A549 (cell line): ENCODE measurements around the gene CHRNB2. TPM values are rescaled to one million over a fixed set of nuclear protein-coding genes. Genes with fewer than 3 reads are reported as not detected.

ENCODE experiments used
- ATAC-seq, 2 experiments: fragments of 200-7000 bp in 1 of 2; fragments of >200 bp in 1 of 2; cut with Nextera tagmentation in 1 of 2; cut with Tn5 transposase in 1 of 2; 3 replicates each; pipeline versions ENCODE4 v1.8.0 to v1.9.1; 2018 to 2020; ENCODE audit warnings: mild to moderate bottlenecking in 1 of 2, moderate library complexity in 1 of 2
- CTCF ChIA-PET: fragments of 300-600 bp; sonication (Branson Sonifier 250); formaldehyde crosslinking; extraction: SDS; loops from one replicate; lab custom pipeline; 2021; ENCODE audit warnings: antibody characterized with exemption, inconsistent platforms; lab: Yijun Ruan, JAX
- POLR2A ChIA-PET: fragments of 350-600 bp; formaldehyde crosslinking; extraction: SDS; loops from one replicate; lab custom pipeline; 2021; ENCODE audit warnings: antibody characterized with exemption, inconsistent platforms; lab: Yijun Ruan, JAX
- DNase-seq, 2 experiments: peaks; one replicate each; pipeline versions ENCODE4 v3.0.0 to v3.0.0-alpha.2; 2011 to 2016; ENCODE audit warnings: low read depth in 1 of 2, low spot score in 1 of 2
- FAIRE-seq: peaks from 2 replicates; lab custom pipeline; 2011; peaks lifted over from hg19 to GRCh38; lab: Jason Lieb, UNC
- H3K27ac ChIP-seq, 2 experiments: fragments of >200 bp; sonication (Bioruptor Twin); formaldehyde crosslinking; 3 replicates each; pipeline ENCODE4 v1.5.1; 2016 to 2017
- H3K4me1 ChIP-seq: fragments of >200 bp; sonication (Bioruptor Twin); formaldehyde crosslinking; 3 replicates; pipeline ENCODE4 v1.6.1; 2016
- H3K4me2 ChIP-seq: fragments of >200 bp; sonication (Bioruptor Twin); formaldehyde crosslinking; 3 replicates; pipeline ENCODE4 v1.6.1; 2016
- H3K4me3 ChIP-seq: fragments of >200 bp; sonication (Bioruptor Twin); formaldehyde crosslinking; 3 replicates; pipeline ENCODE4 v1.5.1; 2016
- H3K9me3 ChIP-seq: fragments of >200 bp; sonication (Bioruptor Twin); formaldehyde crosslinking; 3 replicates; pipeline ENCODE4 v1.6.1; 2016
- BHLHE40 ChIP-seq: IDR thresholded peaks from 2 replicates; pipeline ENCODE4 v1.6.1; 2012; ENCODE audit warnings: low read depth, low read length, inconsistent platforms
- CBX2 ChIP-seq: fragments of 200-600 bp; sonication (generic); IDR thresholded peaks from 2 replicates; pipeline ENCODE4 v1.6.1; 2016; ENCODE audit warnings: low read depth, mild to moderate bottlenecking, borderline replicate concordance
- CEBPB ChIP-seq, 2 experiments: fragments of >200 bp in 1 of 2; sonication (Bioruptor Twin) in 1 of 2; formaldehyde crosslinking in 1 of 2; IDR thresholded peaks; 2 replicates each; pipeline ENCODE4 v1.6.1; 2012 to 2016
- CHD2 ChIP-seq: fragments of 150-350 bp; IDR thresholded peaks from 2 replicates; pipeline ENCODE4 v1.6.1; 2014; ENCODE audit warnings: low read length; ENCODE audit not compliant: partially characterized antibody
- EHMT2 ChIP-seq: fragments of 200-600 bp; sonication (generic); IDR thresholded peaks from 2 replicates; pipeline ENCODE4 v1.6.1; 2016; ENCODE audit warnings: antibody characterized with exemption, low read depth, mild to moderate bottlenecking, moderate library complexity
- ELK1 ChIP-seq: fragments of 150-350 bp; IDR thresholded peaks from 2 replicates; pipeline ENCODE4 v1.6.1; 2014; ENCODE audit warnings: low read depth, mild to moderate bottlenecking, low read length
- EP300 ChIP-seq, 2 experiments: fragments of >200 bp; sonication (Bioruptor Twin); formaldehyde crosslinking; IDR thresholded peaks; 2 replicates in 1 of 2; 3 replicates in 1 of 2; pipeline ENCODE4 v1.6.1; 2016 to 2017
- ESRRA ChIP-seq: fragments of 150-350 bp; IDR thresholded peaks from 2 replicates; pipeline ENCODE4 v1.6.1; 2014; ENCODE audit warnings: mild to moderate bottlenecking, low read length, borderline replicate concordance
- FOSB ChIP-seq: fragments of 250-450 bp; sonication (Bioruptor Pico); IDR thresholded peaks from 2 replicates; pipeline ENCODE4 v1.5.0; 2020; ENCODE audit warnings: mild to moderate bottlenecking, moderate library complexity
- GATA3 ChIP-seq: IDR thresholded peaks from 2 replicates; pipeline ENCODE4 v1.6.1; 2012; ENCODE audit warnings: borderline replicate concordance
- HDAC2 ChIP-seq: fragments of 200-600 bp; sonication (generic); IDR thresholded peaks from 2 replicates; pipeline ENCODE4 v1.6.1; 2016
- HEYL ChIP-seq: fragments of 250-450 bp; sonication (Bioruptor Pico); IDR thresholded peaks from 2 replicates; pipeline ENCODE4 v1.8.0; 2021; ENCODE audit warnings: mild to moderate bottlenecking, moderate library complexity
- HMGXB4 ChIP-seq: fragments of 250-450 bp; sonication (Bioruptor Pico); IDR thresholded peaks from 2 replicates; pipeline ENCODE4 v1.5.0; 2021; ENCODE audit warnings: mild to moderate bottlenecking, moderate library complexity, borderline replicate concordance
- HOXB13 ChIP-seq: fragments of 250-450 bp; sonication (Bioruptor Pico); IDR thresholded peaks from 2 replicates; pipeline ENCODE4 v1.5.0; 2020; ENCODE audit warnings: low read depth, mild to moderate bottlenecking, moderate library complexity
- JUN ChIP-seq, 2 experiments: fragments of >200 bp; sonication (Bioruptor Twin); formaldehyde crosslinking; IDR thresholded peaks; 2 replicates in 1 of 2; 3 replicates in 1 of 2; pipeline ENCODE4 v1.6.1; 2016 to 2017
- JUNB ChIP-seq: fragments of >200 bp; sonication (Bioruptor Twin); formaldehyde crosslinking; IDR thresholded peaks from 2 replicates; pipeline ENCODE4 v1.6.1; 2016
- KDM1A ChIP-seq: fragments of 200-600 bp; sonication (generic); IDR thresholded peaks from 2 replicates; pipeline ENCODE4 v1.6.1; 2016; ENCODE audit warnings: low read depth, mild to moderate bottlenecking
- KDM5A ChIP-seq: fragments of 200-600 bp; sonication (generic); IDR thresholded peaks from 2 replicates; pipeline ENCODE4 v1.6.1; 2016; ENCODE audit warnings: antibody characterized with exemption, mild to moderate bottlenecking
- MYC ChIP-seq: IDR thresholded peaks from 2 replicates; pipeline ENCODE4 v1.6.1; 2012; ENCODE audit warnings: mild to moderate bottlenecking, inconsistent platforms, low read length, improper control_type of control experiment, borderline replicate concordance
- NPAS2 ChIP-seq: fragments of 250-450 bp; sonication (Bioruptor Pico); IDR thresholded peaks from 2 replicates; pipeline ENCODE4 v1.8.0; 2022; ENCODE audit warnings: mild to moderate bottlenecking, moderate library complexity, borderline replicate concordance
- NR3C1 ChIP-seq: fragments of >200 bp; sonication (Bioruptor Twin); formaldehyde crosslinking; IDR thresholded peaks from 3 replicates; pipeline ENCODE4 v1.6.1; 2017
- PHF8 ChIP-seq: fragments of 200-600 bp; sonication (generic); IDR thresholded peaks from 2 replicates; pipeline ENCODE4 v1.6.1; 2016; ENCODE audit warnings: low read depth, mild to moderate bottlenecking, antibody characterized with exemption, moderate library complexity, borderline replicate concordance
- POLR2AphosphoS2 ChIP-seq: conservative IDR thresholded peaks from 2 replicates; pipeline ENCODE4 v1.6.1; 2012; ENCODE audit warnings: low read length, improper control_type of control experiment, inconsistent platforms
- RAD21 ChIP-seq, 2 experiments: fragments of >200 bp in 1 of 2; sonication (Bioruptor Twin) in 1 of 2; formaldehyde crosslinking in 1 of 2; IDR thresholded peaks in 1 of 2; conservative IDR thresholded peaks in 1 of 2; 2 replicates in 1 of 2; 3 replicates in 1 of 2; pipeline ENCODE4 v1.6.1; 2012 to 2018; ENCODE audit warnings: inconsistent platforms in 1 of 2
- RARB ChIP-seq: fragments of 250-450 bp; sonication (Bioruptor Pico); IDR thresholded peaks from 2 replicates; pipeline ENCODE4 v1.8.0; 2021; ENCODE audit warnings: mild to moderate bottlenecking, moderate library complexity
- RCOR1 ChIP-seq: fragments of 150-350 bp; IDR thresholded peaks from 2 replicates; pipeline ENCODE4 v1.6.1; 2014; ENCODE audit warnings: antibody characterized with exemption, low read length, low read depth
- SREBF2 ChIP-seq: fragments of 450-650 bp; IDR thresholded peaks from 2 replicates; pipeline ENCODE4 v1.6.1; 2014; ENCODE audit warnings: mild to moderate bottlenecking, moderate library complexity
- TFCP2L1 ChIP-seq: fragments of 250-450 bp; sonication (Bioruptor Pico); IDR thresholded peaks from 2 replicates; pipeline ENCODE4 v1.5.0; 2021; ENCODE audit warnings: mild to moderate bottlenecking
- TP53 ChIP-seq: fragments of 250-450 bp; sonication (Bioruptor Pico); IDR thresholded peaks from 2 replicates; pipeline ENCODE4 v1.5.0; 2021; ENCODE audit warnings: mild to moderate bottlenecking, moderate library complexity
- USF2 ChIP-seq: fragments of 450-650 bp; IDR thresholded peaks from 2 replicates; pipeline ENCODE4 v1.6.1; 2014; ENCODE audit warnings: antibody characterized with exemption
- WGBS: methylation state at CpG from one replicate; pipeline ENCODE4 v1.1.6; 2017; ENCODE audit errors: missing lambda C conversion rate; 5-methylcytosine and 5-hydroxymethylcytosine counted together
- polyA plus RNA-seq, 4 experiments: library from polyadenylated mRNA; depleted of rRNA in 3 of 4; stranded (reverse); fragments of >200 nt; fragmentation: RNase III in 1 of 4; extraction: RNeasy Plus Mini Kit Qiagen cat#74134 plus additional on column Dnase treatment in 1 of 4; gene quantifications; 2 replicates in 3 of 4; 3 replicates in 1 of 4; pipeline ENCODE4 v1.2.3, GENCODE V29; 2011 to 2017

The CHRNB2 gene
- polyA plus RNA-seq, 2 of the 4 experiments (the other 2 are of a cell fraction), result 0.21 TPM

- CTCF ChIA-PET, result interaction anchor here (0.9 to 2.3 kb wide), 4 partner anchors 25 to 147 kb away, joined by 3 to 8 read pairs (median 4); no protein-coding TSS in a partner anchor
- WGBS, result 56% methylated on average over 3 of the region's 3 CpGs
- no peak overlapping the region for H3K27ac ChIP-seq
- TF ChIP-seq BHLHE40 (no peak), HEYL (no peak), CBX2 (no peak), HMGXB4 (CRISPR knock-in tag) (no peak), RARB (no peak), PHF8 (no peak), NR3C1 (no peak), HOXB13 (CRISPR knock-in tag) (no peak), TP53 (no peak), KDM5A (no peak), NPAS2 (CRISPR knock-in tag) (no peak), ESRRA (no peak), CHD2 (no peak), POLR2AphosphoS2 (no peak), GATA3 (no peak), HDAC2 (no peak), TFCP2L1 (CRISPR knock-in tag) (no peak), RAD21 (conservative IDR thresholded peaks at IDR 0.05 in 1 of 2, IDR thresholded peaks at IDR 0.05 in 1 of 2) (no peak), JUNB (no peak)
- no peak overlapping the region for H3K4me3 ChIP-seq
- no peaks in the 10 kb centered on the region for H3K9me3 ChIP-seq
- no peak overlapping the region for H3K4me2 ChIP-seq
- no peaks in the 10 kb centered on the region for H3K4me1 ChIP-seq
- no peak for FAIRE-seq
- POLR2A ChIA-PET, result no interaction called here
- no peak for ATAC-seq
- DNase-seq, result no peak
Measured at GRCh38 chr1:154521695-154522094, 45.9 kb upstream of the CHRNB2 start.

GRCh38 chr1:154524881-154525280, 42.7 kb upstream of the CHRNB2 start:
- ChIA-PET CTCF (interaction anchor here (2.0 to 2.6 kb wide), 2 partner anchors 9 to 10 kb away, joined by 6 to 14 read pairs; no protein-coding TSS in a partner anchor), POLR2A (no interaction called here)
- H3K4me1 ChIP-seq, result no peaks in the 10 kb centered on the region
- no peak for DNase-seq
- ATAC-seq, result no peak
- H3K9me3 ChIP-seq, result no peaks in the 10 kb centered on the region
- H3K4me2 ChIP-seq, result no peak overlapping the region
- no peak for FAIRE-seq
- H3K4me3 ChIP-seq, result no peak overlapping the region
- TF ChIP-seq TFCP2L1 (CRISPR knock-in tag), result no peak
- TF ChIP-seq HDAC2, result no peak
- no peak for TF ChIP-seq GATA3
- TF ChIP-seq, all 56 proteins: peak for 0
- H3K27ac ChIP-seq, result no peak overlapping the region

- Histone ChIP-seq H3K4me3 (no peak overlapping the region), H3K27ac (no peak overlapping the region), H3K4me2 (no peak overlapping the region), H3K9me3 (no peaks in the 10 kb centered on the region), H3K4me1 (no peaks in the 10 kb centered on the region)
- TF ChIP-seq USF2 (no peak), TP53 (no peak), EP300 (IDR thresholded peaks at IDR 0.05) (no peak), CEBPB (IDR thresholded peaks at IDR 0.05) (no peak), HMGXB4 (CRISPR knock-in tag) (no peak), ELK1 (no peak), FOSB (CRISPR knock-in tag) (no peak), RAD21 (conservative IDR thresholded peaks at IDR 0.05 in 1 of 2, IDR thresholded peaks at IDR 0.05 in 1 of 2) (no peak), JUN (IDR thresholded peaks at IDR 0.05) (no peak), KDM1A (no peak), TFCP2L1 (CRISPR knock-in tag) (no peak), EHMT2 (no peak), RCOR1 (no peak), PHF8 (no peak), POLR2AphosphoS2 (no peak), JUNB (no peak), MYC (no peak), SREBF2 (no peak)
- POLR2A ChIA-PET, result no interaction called here
- FAIRE-seq, result no peak
- CTCF ChIA-PET, result no interaction called here
- DNase-seq, result no peak
- ATAC-seq, result no peak
- WGBS, result 73% methylated on average over 6 of the region's 6 CpGs
Measured at GRCh38 chr1:154527192-154527591, 40.4 kb upstream of the CHRNB2 start.
